Thyroid gland (tissue), 4 donors: ENCODE data around the gene GPNMB. TPM values are rescaled to one million over a fixed set of nuclear protein-coding genes. Genes with fewer than 3 reads are reported as not detected.

Source experiments
- DNase-seq, 2 donors: peaks; one replicate each; pipeline ENCODE4 v3.0.0-alpha.2; 2019
- H3K27ac ChIP-seq, 3 donors: fragments of 200-600 bp; sonication (generic); 1 replicate in 2 of 3; 2 replicates in 1 of 3; pipeline ENCODE4 v1.5.1; 2016 to 2019; ENCODE audit warnings: mild to moderate bottlenecking in 1 of 3, moderate library complexity in 1 of 3
- H3K27me3 ChIP-seq: fragments of 200-600 bp; sonication (generic); one replicate; pipeline ENCODE4 v1.5.1; 2019
- H3K36me3 ChIP-seq, 2 donors: fragments of 200-600 bp; sonication (generic); one replicate each; pipeline ENCODE4 v1.5.1; 2016 to 2019
- H3K4me1 ChIP-seq, 2 donors: fragments of 200-600 bp; sonication (generic); one replicate each; pipeline ENCODE4 v1.5.1; 2017 to 2019
- H3K4me3 ChIP-seq, 3 donors: fragments of 200-600 bp; sonication (generic); replicated peaks in 1 of 3; 1 replicate in 2 of 3; 2 replicates in 1 of 3; pipeline ENCODE4 v1.5.1; 2016; ENCODE audit warnings: mild to moderate bottlenecking in 1 of 3
- H3K9me3 ChIP-seq: fragments of 200-600 bp; sonication (generic); one replicate; pipeline ENCODE4 v1.5.1; 2017
- CTCF ChIP-seq, 6 experiments: fragments of 200-600 bp in 3 of 6; fragments of 450-650 bp in 3 of 6; sonication (generic) in 3 of 6; IDR thresholded peaks; one replicate each; pipeline ENCODE4 v1.5.1; 2016 to 2019; ENCODE audit warnings: antibody characterized with exemption in 6 of 6, mild to moderate bottlenecking in 2 of 6, inconsistent platforms in 1 of 6, moderate library complexity in 1 of 6
- POLR2A ChIP-seq, 2 donors: fragments of 450-650 bp; IDR thresholded peaks; one replicate each; pipeline ENCODE4 v1.6.1; 2017; ENCODE audit warnings: antibody characterized with exemption in 2 of 2, mild to moderate bottlenecking in 2 of 2, moderate library complexity in 1 of 2
- WGBS, 2 donors: methylation state at CpG; one replicate each; pipeline ENCODE4 v1.1.5; 2017; 5-methylcytosine and 5-hydroxymethylcytosine counted together
- intact Hi-C: fragments of 100-400 bp; cut with DNase I; formaldehyde crosslinking; loops from one replicate; pipeline ENCODE4 v1.15.1; 2023
- total RNA-seq, 4 donors: library from RNA; depleted of rRNA; stranded (reverse); fragments of >200 nt; gene quantifications; one replicate each; pipeline ENCODE4 v1.2.3, GENCODE V29; 2016

The GPNMB gene
- total RNA-seq, 4 donors from 2014 or later: 31.4 to 84.8 (median 69.9) TPM

GRCh38 chr7:23266918-23267317 lies 20.3 kb downstream of the GPNMB start:
- intact Hi-C loops: no loop called here
- no peak overlapping the region for H3K27ac ChIP-seq
- 91% methylated on average over 1 to 2 of the region's 2 CpGs for WGBS, 2 donors
- H3K4me1 ChIP-seq: no peaks in the 10 kb centered on the region
- H3K27me3 ChIP-seq: no peaks in the 10 kb centered on the region
- H3K9me3 ChIP-seq: no peaks in the 10 kb centered on the region
- no peaks in the 10 kb centered on the region for H3K36me3 ChIP-seq
- no peak for DNase-seq
- no peak overlapping the region for H3K4me3 ChIP-seq
- no peak for TF ChIP-seq POLR2A (IDR thresholded peaks at IDR 0.05)
- TF ChIP-seq CTCF (IDR thresholded peaks at IDR 0.05): no peak

- no peaks in the 10 kb centered on the region for H3K27me3 ChIP-seq
- no peaks in the 10 kb centered on the region for H3K9me3 ChIP-seq
- 87 to 100% methylated on average over 2 of the region's 2 CpGs for WGBS, 2 donors
- no peak overlapping the region for H3K4me3 ChIP-seq
- intact Hi-C loops: no loop called here
- H3K27ac ChIP-seq: no peak overlapping the region
- DNase-seq: no peak
- no peaks in the 10 kb centered on the region for H3K36me3 ChIP-seq
- H3K4me1 ChIP-seq: no peaks in the 10 kb centered on the region
- no peak for TF ChIP-seq POLR2A (IDR thresholded peaks at IDR 0.05)
- TF ChIP-seq CTCF (IDR thresholded peaks at IDR 0.05): no peak
Observed at GRCh38 chr7:23267357-23267756, 20.8 kb downstream of the GPNMB start.

- DNase-seq: no peak
- H3K9me3 ChIP-seq: no peaks in the 10 kb centered on the region
- H3K4me3 ChIP-seq: no peak overlapping the region
- H3K4me1 ChIP-seq: no peaks in the 10 kb centered on the region
- 91 to 96% methylated on average over 2 of the region's 2 CpGs for WGBS, 2 donors
- intact Hi-C loops: no loop called here
- no peak overlapping the region for H3K27ac ChIP-seq
- TF ChIP-seq CTCF (IDR thresholded peaks at IDR 0.05) (no peak), POLR2A (IDR thresholded peaks at IDR 0.05) (no peak)
- H3K27me3 ChIP-seq: no peaks in the 10 kb centered on the region
- H3K36me3 ChIP-seq: no peaks in the 10 kb centered on the region
Observed at GRCh38 chr7:23268167-23268566, 21.6 kb downstream of the GPNMB start.

- DNase-seq: no peak
- Histone ChIP-seq H3K27me3 (no peaks in the 10 kb centered on the region), H3K9me3 (no peaks in the 10 kb centered on the region), H3K27ac (no peak overlapping the region), H3K36me3 (no peaks in the 10 kb centered on the region), H3K4me1 (no peaks in the 10 kb centered on the region), H3K4me3 (no peak overlapping the region)
- WGBS, 2 donors: 76 to 82% methylated on average over 4 of the region's 4 CpGs
- intact Hi-C loops: no loop called here
- TF ChIP-seq POLR2A (IDR thresholded peaks at IDR 0.05) (no peak), CTCF (IDR thresholded peaks at IDR 0.05) (no peak)
Observed at GRCh38 chr7:23268746-23269145, 22.2 kb downstream of the GPNMB start.

- 92 to 93% methylated on average over 2 of the region's 2 CpGs for WGBS, 2 donors
- no peaks in the 10 kb centered on the region for H3K9me3 ChIP-seq
- no peaks in the 10 kb centered on the region for H3K27me3 ChIP-seq
- no peaks in the 10 kb centered on the region for H3K4me1 ChIP-seq
- no peaks in the 10 kb centered on the region for H3K36me3 ChIP-seq
- DNase-seq: no peak
- intact Hi-C loops: no loop called here
- H3K27ac ChIP-seq: no peak overlapping the region
- no peak overlapping the region for H3K4me3 ChIP-seq
- TF ChIP-seq CTCF (IDR thresholded peaks at IDR 0.05) (no peak), POLR2A (IDR thresholded peaks at IDR 0.05) (no peak)
Observed at GRCh38 chr7:23272275-23272674, 25.7 kb downstream of the GPNMB start.
